Natural killer cell (primary cell): ENCODE measurements around the gene APBB1. TPM values are rescaled to one million over a fixed set of nuclear protein-coding genes. Genes with fewer than 3 reads are reported as not detected.

Source experiments
- ATAC-seq, 3 donors: fragments of 150-1000 bp in 2 of 3; fragments of 200-7000 bp in 1 of 3; cut with Tn5 transposase; 1 replicate in 1 of 3; 2 replicates in 2 of 3; pipeline ENCODE4 v1.10.0; 2021; ENCODE audit warnings: mild to moderate bottlenecking in 2 of 3, moderate library complexity in 2 of 3
- DNase-seq, 2 donors: peaks; one replicate each; pipeline versions ENCODE4 v3.0.0 to v3.0.0-alpha.2; 2013 to 2021; ENCODE audit warnings: mixed read lengths in 1 of 2
- H3K27ac ChIP-seq: one replicate; pipeline ENCODE4 v1.5.1; 2013; ENCODE audit warnings: mild to moderate bottlenecking, low read length
- H3K27me3 ChIP-seq: one replicate; pipeline ENCODE4 v1.6.1; 2013; ENCODE audit warnings: low read length; ENCODE audit not compliant: control insufficient read depth, insufficient read depth
- H3K36me3 ChIP-seq: one replicate; pipeline ENCODE4 v1.6.1; 2013; ENCODE audit warnings: low read length; ENCODE audit not compliant: control insufficient read depth, insufficient read depth
- H3K4me1 ChIP-seq: one replicate; pipeline ENCODE4 v1.6.1; 2013; ENCODE audit warnings: low read length; ENCODE audit not compliant: control insufficient read depth, insufficient read depth
- H3K4me3 ChIP-seq: one replicate; pipeline ENCODE4 v1.5.1; 2013; ENCODE audit warnings: low read length
- H3K9me3 ChIP-seq: one replicate; pipeline ENCODE4 v1.6.1; 2013; ENCODE audit warnings: low read length; ENCODE audit not compliant: control insufficient read depth, insufficient read depth
- H3K27ac Mint-ChIP-seq, 2 donors: one replicate each; pipeline ENCODE4 v1.8.0; 2022; ENCODE audit warnings: mild to moderate bottlenecking in 2 of 2, mixed read lengths in 2 of 2, moderate library complexity in 1 of 2
- H3K27me3 Mint-ChIP-seq, 2 donors: one replicate each; pipeline ENCODE4 v1.8.0; 2022; ENCODE audit warnings: low read depth in 2 of 2, mixed read lengths in 2 of 2
- H3K36me3 Mint-ChIP-seq: one replicate; pipeline ENCODE4 v1.8.0; 2022; ENCODE audit warnings: mixed read lengths
- H3K4me1 Mint-ChIP-seq, 2 donors: one replicate each; pipeline ENCODE4 v1.8.0; 2022; ENCODE audit warnings: mixed read lengths in 2 of 2
- H3K4me3 Mint-ChIP-seq: one replicate; pipeline ENCODE4 v1.8.0; 2022; ENCODE audit warnings: mild to moderate bottlenecking, moderate library complexity, mixed read lengths
- H3K9me3 Mint-ChIP-seq, 2 donors: one replicate each; pipeline ENCODE4 v1.8.0; 2022; ENCODE audit warnings: mixed read lengths in 2 of 2
- WGBS: methylation state at CpG from one replicate; pipeline ENCODE4 v1.1.7; 2013; ENCODE audit warnings: missing lambda C conversion rate; ENCODE audit not compliant: insufficient coverage; 5-methylcytosine and 5-hydroxymethylcytosine counted together
- intact Hi-C: fragments of 100-400 bp; cut with micrococcal nuclease; formaldehyde crosslinking; loops from one replicate; pipeline ENCODE4 v1.14.2; 2022
- total RNA-seq, 4 donors: library from RNA; stranded (reverse); fragments of 120-200 nt in 1 of 4; gene quantifications; one replicate each; pipeline versions ENCODE4 v1.2.3 to v1.2.4, GENCODE V29; 2013 to 2022
- TF ChIP-seq, protein P1 (sequence below): fragments of 200-600 bp; IDR thresholded peaks from one replicate; pipeline ENCODE4 v1.8.0; 2022; ENCODE audit warnings: antibody characterized with exemption

APBB1 gene
- total RNA-seq, 3 donors from 2014 or later (not counting 1 experiment from before 2014, with no cell fraction given), result 62.8 to 77.1 (median 67.5) TPM

GRCh38 chr11:6457581-6458320 lies 38.9 kb upstream of the APBB1 start:
- intact Hi-C loops, result no loop called here
- no peaks in the 10 kb centered on the region for H3K9me3 Mint-ChIP-seq
- peaks cover 5% of the 10 kb centered on the region for H3K36me3 Mint-ChIP-seq

GRCh38 chr11:6456361-6457073 lies 37.6 kb upstream of the APBB1 start:
- Mint-ChIP-seq H3K4me1 (no peaks in the 10 kb centered on the region), H3K4me3 (no peak overlapping the region), H3K36me3 (peaks cover 5% of the 10 kb centered on the region), H3K27me3 (no peaks in the 10 kb centered on the region), H3K9me3 (no peaks in the 10 kb centered on the region), H3K27ac (no peak overlapping the region)
- Histone ChIP-seq H3K36me3 (peaks cover 25% of the 10 kb centered on the region), H3K27me3 (no peaks in the 10 kb centered on the region), H3K4me3 (no peak overlapping the region), H3K27ac (no peak overlapping the region), H3K9me3 (no peaks in the 10 kb centered on the region), H3K4me1 (no peaks in the 10 kb centered on the region)
- 98% methylated on average over 56 of the region's 56 CpGs for WGBS
- intact Hi-C loops, result no loop called here
- ATAC-seq, result no peak
- no peak for DNase-seq
- TF ChIP-seq, protein P1, sequence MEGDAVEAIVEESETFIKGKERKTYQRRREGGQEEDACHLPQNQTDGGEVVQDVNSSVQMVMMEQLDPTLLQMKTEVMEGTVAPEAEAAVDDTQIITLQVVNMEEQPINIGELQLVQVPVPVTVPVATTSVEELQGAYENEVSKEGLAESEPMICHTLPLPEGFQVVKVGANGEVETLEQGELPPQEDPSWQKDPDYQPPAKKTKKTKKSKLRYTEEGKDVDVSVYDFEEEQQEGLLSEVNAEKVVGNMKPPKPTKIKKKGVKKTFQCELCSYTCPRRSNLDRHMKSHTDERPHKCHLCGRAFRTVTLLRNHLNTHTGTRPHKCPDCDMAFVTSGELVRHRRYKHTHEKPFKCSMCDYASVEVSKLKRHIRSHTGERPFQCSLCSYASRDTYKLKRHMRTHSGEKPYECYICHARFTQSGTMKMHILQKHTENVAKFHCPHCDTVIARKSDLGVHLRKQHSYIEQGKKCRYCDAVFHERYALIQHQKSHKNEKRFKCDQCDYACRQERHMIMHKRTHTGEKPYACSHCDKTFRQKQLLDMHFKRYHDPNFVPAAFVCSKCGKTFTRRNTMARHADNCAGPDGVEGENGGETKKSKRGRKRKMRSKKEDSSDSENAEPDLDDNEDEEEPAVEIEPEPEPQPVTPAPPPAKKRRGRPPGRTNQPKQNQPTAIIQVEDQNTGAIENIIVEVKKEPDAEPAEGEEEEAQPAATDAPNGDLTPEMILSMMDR, result no peak

More at GRCh38 chr11:6457581-6458320, 38.9 kb upstream of the APBB1 start:
- ATAC-seq, result no peak
- H3K4me3 Mint-ChIP-seq, result no peak overlapping the region
- no peak for DNase-seq
- Histone ChIP-seq H3K27ac (no peak overlapping the region), H3K9me3 (no peaks in the 10 kb centered on the region), H3K27me3 (no peaks in the 10 kb centered on the region), H3K36me3 (peaks cover 25% of the 10 kb centered on the region), H3K4me3 (no peak overlapping the region), H3K4me1 (no peaks in the 10 kb centered on the region)
- H3K4me1 Mint-ChIP-seq, result no peaks in the 10 kb centered on the region
- no peak overlapping the region for H3K27ac Mint-ChIP-seq
- WGBS, result 93% methylated on average over 26 of the region's 26 CpGs
- TF ChIP-seq, protein P1, result no peak
- no peaks in the 10 kb centered on the region for H3K27me3 Mint-ChIP-seq

DNA sequence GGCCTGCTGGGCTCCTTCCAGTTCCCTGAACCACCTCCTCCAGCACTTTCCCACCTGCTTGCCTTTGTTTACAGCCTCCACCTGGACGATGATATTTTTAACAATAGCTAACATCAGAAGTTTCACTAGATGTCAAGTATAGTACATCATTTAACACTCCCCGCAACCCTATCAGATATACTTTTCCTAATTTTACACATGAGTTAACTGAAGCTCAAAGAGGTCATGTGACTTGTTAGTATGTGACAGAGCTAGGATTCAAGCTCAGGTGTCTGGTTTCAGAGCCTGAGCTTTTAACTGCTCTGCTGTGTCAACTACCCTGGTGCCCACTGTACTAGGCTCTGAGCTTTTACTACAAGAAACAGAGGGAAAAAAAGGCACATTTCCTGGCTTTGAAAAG lies 36.2 kb upstream of the APBB1 start:
- Mint-ChIP-seq H3K4me1 (no peaks in the 10 kb centered on the region), H3K36me3 (peaks cover 5% of the 10 kb centered on the region), H3K4me3 (no peak overlapping the region), H3K9me3 (no peaks in the 10 kb centered on the region), H3K27me3 (no peaks in the 10 kb centered on the region), H3K27ac (no peak overlapping the region)
- intact Hi-C loops, result no loop called here
- Histone ChIP-seq H3K27me3 (no peaks in the 10 kb centered on the region), H3K4me3 (no peak overlapping the region), H3K9me3 (no peaks in the 10 kb centered on the region), H3K27ac (no peak overlapping the region), H3K36me3 (peaks cover 31% of the 10 kb centered on the region), H3K4me1 (no peaks in the 10 kb centered on the region)
- ATAC-seq, result no peak
- DNase-seq, result no peak
- 91% methylated on average over 1 of the region's 2 CpGs for WGBS
- TF ChIP-seq, protein P1, result no peak
